HepG2 (cell line): ENCODE measurements around the gene ZNF771. TPM values are rescaled to one million over a fixed set of nuclear protein-coding genes. Genes with fewer than 3 reads are reported as not detected.

ENCODE experiments used
- ARNT ChIP-seq: fragments of 450-650 bp; IDR thresholded peaks from 2 replicates; pipeline ENCODE4 v1.6.1; 2017
- ATRX ChIP-seq: sonication (generic); formaldehyde crosslinking; IDR thresholded peaks from 2 replicates; pipeline ENCODE4 v1.4.0; 2020; ENCODE audit warnings: missing genetic modification reagents, borderline replicate concordance
- CBX1 ChIP-seq: IDR thresholded peaks from one replicate; pipeline ENCODE4 v1.6.1; 2016; ENCODE audit warnings: antibody characterized with exemption, low read depth
- CREB3 ChIP-seq: sonication (generic); formaldehyde crosslinking; IDR thresholded peaks from 2 replicates; pipeline ENCODE4 v1.5.0; 2020; ENCODE audit warnings: missing genetic modification reagents
- FUBP1 ChIP-seq: sonication (generic); formaldehyde crosslinking; IDR thresholded peaks from 2 replicates; pipeline ENCODE4 v1.5.1; 2020; ENCODE audit warnings: missing genetic modification reagents, mild to moderate bottlenecking, borderline replicate concordance
- LRRFIP1 ChIP-seq: sonication (generic); formaldehyde crosslinking; conservative IDR thresholded peaks from 2 replicates; pipeline ENCODE4 v1.4.0; 2020; ENCODE audit warnings: missing genetic modification reagents
- NR1H2 ChIP-seq: sonication (generic); formaldehyde crosslinking; IDR thresholded peaks from 2 replicates; pipeline ENCODE4 v1.8.1; 2022; ENCODE audit warnings: low read depth, missing genetic modification reagents, borderline replicate concordance
- SIX1 ChIP-seq: sonication (generic); formaldehyde crosslinking; IDR thresholded peaks from 2 replicates; pipeline ENCODE4 v1.4.0; 2020; ENCODE audit warnings: missing genetic modification reagents, borderline replicate concordance
- SNRNP70 ChIP-seq: fragments of 200-400 bp; formaldehyde crosslinking; IDR thresholded peaks from 2 replicates; pipeline ENCODE4 v1.6.1; 2017; ENCODE audit warnings: mild to moderate bottlenecking, low read depth, low read length, moderate library complexity
- SP140L ChIP-seq: sonication (generic); formaldehyde crosslinking; IDR thresholded peaks from 2 replicates; pipeline ENCODE4 v1.4.0; 2020; ENCODE audit warnings: missing genetic modification reagents, borderline replicate concordance
- TAF15 ChIP-seq: fragments of 200-400 bp; formaldehyde crosslinking; IDR thresholded peaks from one replicate; pipeline ENCODE4 v1.6.1; 2018; ENCODE audit warnings: mild to moderate bottlenecking, low read depth, low read length; ENCODE audit not compliant: poor library complexity, severe bottlenecking
- ZC3H4 ChIP-seq: sonication (generic); formaldehyde crosslinking; IDR thresholded peaks from 2 replicates; pipeline ENCODE4 v1.4.0; 2020; ENCODE audit warnings: missing genetic modification reagents, borderline replicate concordance
- ZNF318 ChIP-seq: sonication (generic); formaldehyde crosslinking; IDR thresholded peaks from 2 replicates; pipeline ENCODE4 v1.4.0; 2020; ENCODE audit warnings: mild to moderate bottlenecking, missing genetic modification reagents
- ZNF557 ChIP-seq: sonication (generic); formaldehyde crosslinking; IDR thresholded peaks from 2 replicates; pipeline ENCODE4 v1.4.0; 2020; ENCODE audit warnings: missing genetic modification reagents
- ZNF572 ChIP-seq: sonication (generic); formaldehyde crosslinking; IDR thresholded peaks from 2 replicates; pipeline ENCODE4 v1.5.1; 2020; ENCODE audit warnings: mild to moderate bottlenecking, missing genetic modification reagents
- polyA plus RNA-seq, 8 experiments: library from polyadenylated mRNA; depleted of rRNA in 3 of 8; stranded (reverse) in 7 of 8; unstranded in 1 of 8; fragments of >200 nt; fragmentation: Illumina TruSeq in 4 of 8; extraction: Trizol in 4 of 8; gene quantifications; 2 replicates each; pipeline versions ENCODE4 v1.2.1 to v1.2.3, GENCODE V29; 2011 to 2016; ENCODE audit warnings: low read depth in 4 of 8, missing spikeins in 1 of 8, mixed read lengths in 1 of 8; ENCODE audit not compliant: insufficient read depth in 1 of 8
- total RNA-seq, 5 experiments: library from RNA; depleted of rRNA; stranded (reverse); fragments of >200 nt; fragmentation: Illumina TruSeq; extraction: Trizol; gene quantifications; 2 replicates each; pipeline ENCODE4 v1.2.3, GENCODE V29; 2016; ENCODE audit warnings: low read depth in 1 of 5

ZNF771 gene
- total and polyA plus RNA-seq, 2 of the 13 experiments (the other 11 are each of a cell fraction or from before 2014, with no cell fraction given), result 5.0 to 11.8 TPM

- TF ChIP-seq ZNF318 (CRISPR knock-in tag), result no peak
- no peak for TF ChIP-seq SIX1 (CRISPR knock-in tag)
- no peak for TF ChIP-seq LRRFIP1 (CRISPR knock-in tag)
- no peak for TF ChIP-seq FUBP1 (CRISPR knock-in tag)
- TF ChIP-seq ZNF557 (CRISPR knock-in tag), result no peak
- no peak for TF ChIP-seq SNRNP70
- no peak for TF ChIP-seq SP140L (CRISPR knock-in tag)
- TF ChIP-seq CREB3 (CRISPR knock-in tag), result no peak
- TF ChIP-seq ARNT, result no peak
- no peak for TF ChIP-seq NR1H2 (CRISPR knock-in tag)
- peak; percentile 6 for TF ChIP-seq CBX1
- no peak for TF ChIP-seq ZC3H4 (CRISPR knock-in tag)
- TF ChIP-seq TAF15, result no peak
- TF ChIP-seq ATRX, result no peak
- TF ChIP-seq ZNF572, result no peak
These were observed 37.4 kb upstream of the ZNF771 start (continued) for GRCh38 chr16:30369938-30370455.
